Natural killer cell (primary cell): ENCODE results near the gene PSMC3IP. TPM values are rescaled to one million over a fixed set of nuclear protein-coding genes. Genes with fewer than 3 reads are reported as not detected.
"Not testable (repeated sequence)": the region's sequence is repeated elsewhere in the genome, so short reads cannot be mapped to it uniquely, and the experiment has no call there.

Experiments used
- ATAC-seq, 3 donors: fragments of 150-1000 bp in 2 of 3; fragments of 200-7000 bp in 1 of 3; cut with Tn5 transposase; 1 replicate in 1 of 3; 2 replicates in 2 of 3; pipeline ENCODE4 v1.10.0; 2021; ENCODE audit warnings: mild to moderate bottlenecking in 2 of 3, moderate library complexity in 2 of 3
- DNase-seq, 2 donors: peaks; one replicate each; pipeline versions ENCODE4 v3.0.0 to v3.0.0-alpha.2; 2013 to 2021; ENCODE audit warnings: mixed read lengths in 1 of 2
- H3K27ac ChIP-seq: one replicate; pipeline ENCODE4 v1.5.1; 2013; ENCODE audit warnings: mild to moderate bottlenecking, low read length
- H3K27me3 ChIP-seq: one replicate; pipeline ENCODE4 v1.6.1; 2013; ENCODE audit warnings: low read length; ENCODE audit not compliant: control insufficient read depth, insufficient read depth
- H3K36me3 ChIP-seq: one replicate; pipeline ENCODE4 v1.6.1; 2013; ENCODE audit warnings: low read length; ENCODE audit not compliant: control insufficient read depth, insufficient read depth
- H3K4me1 ChIP-seq: one replicate; pipeline ENCODE4 v1.6.1; 2013; ENCODE audit warnings: low read length; ENCODE audit not compliant: control insufficient read depth, insufficient read depth
- H3K4me3 ChIP-seq: one replicate; pipeline ENCODE4 v1.5.1; 2013; ENCODE audit warnings: low read length
- H3K9me3 ChIP-seq: one replicate; pipeline ENCODE4 v1.6.1; 2013; ENCODE audit warnings: low read length; ENCODE audit not compliant: control insufficient read depth, insufficient read depth
- H3K27ac Mint-ChIP-seq, 2 donors: one replicate each; pipeline ENCODE4 v1.8.0; 2022; ENCODE audit warnings: mild to moderate bottlenecking in 2 of 2, mixed read lengths in 2 of 2, moderate library complexity in 1 of 2
- H3K27me3 Mint-ChIP-seq, 2 donors: one replicate each; pipeline ENCODE4 v1.8.0; 2022; ENCODE audit warnings: low read depth in 2 of 2, mixed read lengths in 2 of 2
- H3K36me3 Mint-ChIP-seq: one replicate; pipeline ENCODE4 v1.8.0; 2022; ENCODE audit warnings: mixed read lengths
- H3K4me1 Mint-ChIP-seq, 2 donors: one replicate each; pipeline ENCODE4 v1.8.0; 2022; ENCODE audit warnings: mixed read lengths in 2 of 2
- H3K4me3 Mint-ChIP-seq: one replicate; pipeline ENCODE4 v1.8.0; 2022; ENCODE audit warnings: mild to moderate bottlenecking, moderate library complexity, mixed read lengths
- H3K9me3 Mint-ChIP-seq, 2 donors: one replicate each; pipeline ENCODE4 v1.8.0; 2022; ENCODE audit warnings: mixed read lengths in 2 of 2
- WGBS: methylation state at CpG from one replicate; pipeline ENCODE4 v1.1.7; 2013; ENCODE audit warnings: missing lambda C conversion rate; ENCODE audit not compliant: insufficient coverage; 5-methylcytosine and 5-hydroxymethylcytosine counted together
- intact Hi-C: fragments of 100-400 bp; cut with micrococcal nuclease; formaldehyde crosslinking; loops from one replicate; pipeline ENCODE4 v1.14.2; 2022
- total RNA-seq, 4 donors: library from RNA; stranded (reverse); fragments of 120-200 nt in 1 of 4; gene quantifications; one replicate each; pipeline versions ENCODE4 v1.2.3 to v1.2.4, GENCODE V29; 2013 to 2022
- TF ChIP-seq, protein P1 (sequence below): fragments of 200-600 bp; IDR thresholded peaks from one replicate; pipeline ENCODE4 v1.8.0; 2022; ENCODE audit warnings: antibody characterized with exemption

The PSMC3IP gene, protein sequence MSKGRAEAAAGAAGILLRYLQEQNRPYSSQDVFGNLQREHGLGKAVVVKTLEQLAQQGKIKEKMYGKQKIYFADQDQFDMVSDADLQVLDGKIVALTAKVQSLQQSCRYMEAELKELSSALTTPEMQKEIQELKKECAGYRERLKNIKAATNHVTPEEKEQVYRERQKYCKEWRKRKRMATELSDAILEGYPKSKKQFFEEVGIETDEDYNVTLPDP
- total RNA-seq = 1 to 10 TPM; 5.0 to 6.2 (median 5.7) TPM
- 3.8 TPM for total RNA-seq (2013)

DNA sequence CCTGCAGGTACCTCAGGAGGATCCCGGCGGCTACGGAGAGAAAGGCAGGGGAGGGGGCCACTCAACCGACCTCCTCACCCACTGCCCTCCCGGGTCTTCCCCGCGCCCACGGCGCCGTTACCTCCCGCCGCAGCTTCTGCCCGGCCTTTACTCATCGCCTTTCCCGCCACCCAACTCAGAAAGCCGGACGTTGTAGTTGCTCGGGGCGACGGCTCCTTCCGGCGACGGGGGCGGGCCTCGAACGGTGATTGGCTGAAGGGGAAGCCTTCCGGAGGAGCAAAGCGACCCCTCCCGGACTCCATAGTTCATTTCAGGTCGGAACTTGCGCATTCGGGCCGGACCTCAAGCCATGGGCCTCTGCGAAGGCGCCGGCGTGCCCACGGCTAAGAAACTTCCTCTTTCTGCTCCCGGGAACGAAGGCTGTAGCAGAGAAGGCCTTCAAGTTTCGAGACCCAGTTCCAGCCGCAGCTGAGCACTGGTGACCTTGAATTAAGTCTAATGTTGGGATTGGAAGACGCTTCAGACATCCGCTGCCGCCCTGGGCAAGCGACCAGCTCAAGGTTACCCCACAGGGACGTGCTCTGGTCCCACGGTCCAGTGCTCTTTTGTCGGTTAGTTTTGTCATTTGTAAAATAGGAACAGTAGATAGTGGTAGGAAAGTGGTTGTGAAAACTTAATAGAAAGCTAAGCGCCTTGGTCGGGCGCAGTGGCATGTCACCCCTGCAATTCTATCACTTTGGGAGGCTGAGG is at the start of gene PSMC3IP:
PSMC3IP (minus strand) TSS at position 198 of the 750 bp plus-strand sequence; CDS start at position 155, 43 bp downstream.
- peaks cover 50% of the 10 kb centered on the region for H3K36me3 ChIP-seq
- peak within 1 kb of the TSS; percentile 98 for H3K4me3 Mint-ChIP-seq
- WGBS = under 1% methylated on average over 52 of the region's 52 CpGs
- H3K9me3 Mint-ChIP-seq = no peaks in the 10 kb centered on the region
- H3K4me3 ChIP-seq = peak within 1 kb of the TSS; percentile 88
- H3K27ac Mint-ChIP-seq = peak within 1 kb of the TSS; percentile 95 to 96
- peaks cover 36 to 39% of the 10 kb centered on the region in 2 donors for H3K4me1 Mint-ChIP-seq
- TF ChIP-seq, protein P1, sequence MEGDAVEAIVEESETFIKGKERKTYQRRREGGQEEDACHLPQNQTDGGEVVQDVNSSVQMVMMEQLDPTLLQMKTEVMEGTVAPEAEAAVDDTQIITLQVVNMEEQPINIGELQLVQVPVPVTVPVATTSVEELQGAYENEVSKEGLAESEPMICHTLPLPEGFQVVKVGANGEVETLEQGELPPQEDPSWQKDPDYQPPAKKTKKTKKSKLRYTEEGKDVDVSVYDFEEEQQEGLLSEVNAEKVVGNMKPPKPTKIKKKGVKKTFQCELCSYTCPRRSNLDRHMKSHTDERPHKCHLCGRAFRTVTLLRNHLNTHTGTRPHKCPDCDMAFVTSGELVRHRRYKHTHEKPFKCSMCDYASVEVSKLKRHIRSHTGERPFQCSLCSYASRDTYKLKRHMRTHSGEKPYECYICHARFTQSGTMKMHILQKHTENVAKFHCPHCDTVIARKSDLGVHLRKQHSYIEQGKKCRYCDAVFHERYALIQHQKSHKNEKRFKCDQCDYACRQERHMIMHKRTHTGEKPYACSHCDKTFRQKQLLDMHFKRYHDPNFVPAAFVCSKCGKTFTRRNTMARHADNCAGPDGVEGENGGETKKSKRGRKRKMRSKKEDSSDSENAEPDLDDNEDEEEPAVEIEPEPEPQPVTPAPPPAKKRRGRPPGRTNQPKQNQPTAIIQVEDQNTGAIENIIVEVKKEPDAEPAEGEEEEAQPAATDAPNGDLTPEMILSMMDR = peak; percentile 12
- H3K27me3 ChIP-seq = no peaks in the 10 kb centered on the region
- H3K27me3 Mint-ChIP-seq = no peaks in the 10 kb centered on the region
- peak; percentile 88 to 94 for DNase-seq
- peaks cover 18% of the 10 kb centered on the region for H3K4me1 ChIP-seq
- peaks cover 14% of the 10 kb centered on the region for H3K36me3 Mint-ChIP-seq
- H3K9me3 ChIP-seq = no peaks in the 10 kb centered on the region
- peak within 1 kb of the TSS; percentile 79 for H3K27ac ChIP-seq
- intact Hi-C loops = loop anchor here (1.0 to 5.0 kb wide), 4 partner anchors 15 to 185 kb away; partner anchors contain the start of genes COASY, RAMP2, RETREG3 and TUBG1
- ATAC-seq = peak; percentile 96 to 98 (median 96)

DNA sequence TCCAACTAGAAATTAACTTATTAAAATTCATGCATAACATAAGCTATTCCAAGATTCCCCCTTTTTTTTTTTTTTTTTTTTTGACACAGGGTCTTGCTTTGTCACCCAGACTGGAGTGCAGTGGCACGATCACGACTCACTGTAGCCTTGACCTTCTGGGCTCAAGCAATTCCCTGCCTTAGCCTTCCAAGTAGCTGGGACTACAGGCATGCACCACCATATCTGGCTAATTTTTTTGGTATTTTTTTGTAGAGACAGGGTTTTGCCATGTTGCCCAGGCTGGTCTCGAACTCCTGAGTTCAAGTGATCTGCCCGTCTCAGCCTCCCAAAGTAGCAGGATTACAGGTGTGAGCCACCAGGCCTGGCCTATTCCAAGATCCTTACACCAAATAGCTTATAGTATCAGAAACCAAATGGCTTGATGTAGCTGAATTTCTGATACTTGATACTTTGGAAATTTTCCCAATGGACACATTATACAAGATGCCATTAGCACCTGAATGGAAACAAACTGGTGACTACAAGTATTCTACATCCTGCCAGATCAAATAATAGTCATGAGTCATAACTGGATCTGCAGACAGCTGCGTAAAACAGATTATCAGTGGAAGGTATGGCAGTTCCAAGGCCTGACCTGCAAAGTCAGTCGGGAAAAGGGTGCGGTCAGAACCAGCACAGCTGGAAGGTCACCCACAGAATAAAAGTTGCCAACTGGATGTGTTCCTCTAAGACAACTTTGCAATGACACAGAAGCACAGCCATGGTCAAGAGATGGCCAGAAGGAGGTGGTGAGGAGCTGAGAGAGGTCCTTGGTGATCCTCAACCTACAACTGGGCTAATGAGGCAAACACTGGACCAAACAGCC is 46.4 kb upstream of the PSMC3IP start:
- Histone ChIP-seq H3K27ac (no peak overlapping the region), H3K36me3 (no peaks in the 10 kb centered on the region), H3K4me3 (no peak overlapping the region), H3K27me3 (no peaks in the 10 kb centered on the region), H3K4me1 (peaks cover 2% of the 10 kb centered on the region), H3K9me3 (no peaks in the 10 kb centered on the region)
- ATAC-seq = no peak
- DNase-seq = no peak
- Mint-ChIP-seq H3K4me3 (no peak overlapping the region), H3K27ac (no peak overlapping the region), H3K27me3 (no peaks in the 10 kb centered on the region), H3K4me1 (peaks cover under 1 to 1% of the 10 kb centered on the region in 2 donors), H3K9me3 (no peaks in the 10 kb centered on the region), H3K36me3 (no peaks in the 10 kb centered on the region)
- TF ChIP-seq, protein P1 = no peak
- intact Hi-C loops = no loop called here
- WGBS = 94% methylated on average over 7 of the region's 7 CpGs

DNA sequence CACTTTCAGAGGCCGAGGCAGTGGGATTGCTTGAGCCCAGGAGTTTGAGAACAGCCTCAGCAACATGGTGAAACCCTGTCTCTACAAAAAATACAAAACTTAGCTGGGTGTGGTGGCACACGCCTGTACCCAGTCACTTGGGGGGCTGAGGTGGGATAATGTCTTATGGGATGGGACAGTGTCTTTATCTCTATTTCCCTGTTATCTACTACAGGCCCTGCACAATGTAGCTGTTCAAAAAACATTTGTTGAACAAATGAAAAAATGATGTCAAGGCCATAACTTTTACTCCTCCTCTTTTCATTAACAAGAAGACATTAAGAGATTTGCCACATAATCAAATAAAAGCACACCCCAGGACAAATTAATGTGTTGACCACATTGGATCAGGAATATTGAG is 45.7 kb upstream of the PSMC3IP start:
- Histone ChIP-seq H3K4me3 (no peak overlapping the region), H3K9me3 (no peaks in the 10 kb centered on the region), H3K36me3 (no peaks in the 10 kb centered on the region), H3K27me3 (no peaks in the 10 kb centered on the region), H3K4me1 (peaks cover 9% of the 10 kb centered on the region), H3K27ac (no peak overlapping the region)
- DNase-seq = no peak
- TF ChIP-seq, protein P1 = no peak
- H3K27ac Mint-ChIP-seq = no peak overlapping the region
- ATAC-seq = no peak
- no peak overlapping the region for H3K4me3 Mint-ChIP-seq
- intact Hi-C loops = no loop called here
- H3K9me3 Mint-ChIP-seq = no peaks in the 10 kb centered on the region
- peaks cover 7 to 8% of the 10 kb centered on the region in 2 donors for H3K4me1 Mint-ChIP-seq
- no peaks in the 10 kb centered on the region for H3K27me3 Mint-ChIP-seq
- WGBS = 94% methylated on average over 1 of the region's 2 CpGs
- no peaks in the 10 kb centered on the region for H3K36me3 Mint-ChIP-seq

DNA sequence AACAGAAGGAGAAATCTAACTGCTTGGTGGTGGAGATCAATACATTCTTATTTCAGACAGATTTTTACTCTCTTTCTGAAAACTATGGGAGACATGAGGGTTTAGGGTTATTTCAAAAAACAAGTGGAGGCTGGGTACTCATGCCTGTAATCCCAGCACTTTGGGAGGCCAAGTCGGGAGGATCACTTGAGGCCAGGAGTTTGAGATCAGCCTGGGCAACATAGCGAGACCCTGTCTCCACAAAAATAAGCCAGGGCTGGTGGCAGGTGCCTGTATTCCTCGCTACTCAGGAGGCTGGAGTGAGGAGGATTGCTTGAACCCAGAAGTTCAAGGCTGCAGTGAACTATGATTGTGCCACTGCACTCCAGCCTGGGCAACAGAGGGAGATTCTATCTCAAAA is 44.5 kb upstream of the PSMC3IP start:
- H3K4me3 ChIP-seq, intact Hi-C loops, ATAC-seq, H3K4me3 Mint-ChIP-seq, H3K27ac ChIP-seq, H3K27me3 ChIP-seq, H3K36me3 ChIP-seq, H3K9me3 ChIP-seq, H3K27me3 Mint-ChIP-seq, DNase-seq, H3K36me3 Mint-ChIP-seq, H3K9me3 Mint-ChIP-seq, H3K27ac Mint-ChIP-seq: not testable (repeated sequence)
- peaks cover 10% of the 10 kb centered on the region in 2 donors for H3K4me1 Mint-ChIP-seq
- whole genome bisulfite sequencing = 98% methylated on average over 3 of the region's 3 CpGs
- peaks cover 15% of the 10 kb centered on the region for H3K4me1 ChIP-seq
